ENCODE data around the gene ZNF587.
"Not testable (repeated sequence)": the region's sequence is repeated elsewhere in the genome, so short reads cannot be mapped to it uniquely, and the experiment has no call there.

ZNF587 gene

GRCh38 chr19:57888107-57888559 is 38.5 kb downstream of the ZNF587 start:
- DNase-seq = no peak

DNA sequence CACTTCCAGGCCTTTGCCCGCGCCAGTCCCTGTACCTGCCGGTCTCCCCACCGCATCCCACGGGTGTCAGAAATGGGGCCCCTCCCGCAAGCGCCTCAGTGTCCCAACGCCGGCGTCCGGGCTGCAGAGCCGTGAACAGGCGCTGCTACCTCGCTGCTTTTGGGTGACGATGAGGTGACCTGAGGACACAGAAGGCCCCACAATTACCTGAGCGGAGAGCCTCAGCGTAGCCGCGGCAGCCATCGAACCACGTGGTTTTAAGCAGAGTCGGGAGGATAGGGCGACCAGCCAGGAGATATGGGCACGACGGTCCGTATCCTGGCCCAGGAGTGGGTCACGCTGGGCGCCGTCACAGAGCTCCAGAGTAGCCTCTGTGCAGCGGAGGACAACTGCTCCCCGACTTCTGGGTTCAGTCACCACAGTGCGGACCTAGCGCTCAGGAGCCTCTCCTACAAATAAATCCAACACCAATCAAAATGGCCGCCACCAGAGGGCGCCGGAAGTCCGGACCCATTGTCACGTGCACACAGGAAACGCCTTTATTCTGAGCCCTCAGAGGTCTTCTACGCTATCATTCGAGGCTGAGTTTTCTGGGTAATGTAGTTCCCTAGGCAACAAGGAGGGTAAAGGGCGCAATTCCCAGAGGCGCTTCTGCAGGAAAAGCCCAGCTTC is 39.0 kb downstream of the ZNF587 start, which contains the start of gene ZNF814:
Gene ZNF814 (minus strand): TSS at position 478 of the 672 bp plus-strand sequence. CDS start 235 bp downstream, at position 243.
- peak; percentile 67 for DNase-seq

- DNase-seq = not testable (repeated sequence)
Observed at GRCh38 chr19:57890706-57891105, 41.0 kb downstream of the ZNF587 start.

GRCh38 chr19:57900311-57900710 is 50.7 kb downstream of the ZNF587 start:
- DNase-seq = no peak

- no peak for DNase-seq
Observed at GRCh38 chr19:57903618-57904184, 54.0 kb downstream of the ZNF587 start.

DNA sequence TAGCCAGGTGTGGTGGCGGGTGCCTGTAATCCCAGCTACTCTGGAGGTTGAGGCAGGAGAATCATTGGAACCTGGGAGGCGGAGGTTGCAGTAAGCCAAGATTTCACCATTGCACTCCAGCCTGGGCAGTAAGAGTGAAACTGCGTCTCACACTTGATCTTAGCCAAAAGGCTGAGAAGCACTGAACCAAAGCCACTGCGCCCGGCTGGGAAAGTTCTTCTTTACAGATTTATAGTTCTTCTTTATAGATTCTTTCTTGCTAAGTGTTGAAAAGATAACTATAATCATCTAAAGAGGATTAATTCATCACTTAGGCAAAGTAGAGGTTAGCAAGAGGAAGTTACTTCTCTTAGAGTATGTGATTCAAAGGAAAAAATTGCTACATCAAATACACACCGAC is 55.6 kb downstream of the ZNF587 start:
- no peak for DNase-seq

DNA sequence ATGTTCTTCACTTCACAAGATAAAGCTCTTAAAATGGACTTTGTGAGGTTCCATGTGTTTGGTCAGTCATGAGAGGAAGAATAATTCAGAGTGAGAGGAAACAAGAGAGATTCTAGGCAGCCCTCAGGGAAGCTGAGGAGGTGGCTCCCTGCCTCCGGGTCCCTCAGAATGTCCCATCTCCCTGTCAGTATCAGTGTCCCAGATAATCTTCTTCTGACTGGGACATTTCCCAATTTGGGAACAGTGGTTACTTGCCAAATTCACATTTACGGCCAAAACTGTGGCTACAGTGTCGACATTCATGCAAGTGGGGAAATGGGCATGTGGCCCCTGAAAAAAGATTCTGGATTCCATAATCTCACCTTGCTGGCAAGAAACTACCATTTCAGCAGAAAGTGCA is 57.7 kb downstream of the ZNF587 start:
- DNase-seq = no peak

DNA sequence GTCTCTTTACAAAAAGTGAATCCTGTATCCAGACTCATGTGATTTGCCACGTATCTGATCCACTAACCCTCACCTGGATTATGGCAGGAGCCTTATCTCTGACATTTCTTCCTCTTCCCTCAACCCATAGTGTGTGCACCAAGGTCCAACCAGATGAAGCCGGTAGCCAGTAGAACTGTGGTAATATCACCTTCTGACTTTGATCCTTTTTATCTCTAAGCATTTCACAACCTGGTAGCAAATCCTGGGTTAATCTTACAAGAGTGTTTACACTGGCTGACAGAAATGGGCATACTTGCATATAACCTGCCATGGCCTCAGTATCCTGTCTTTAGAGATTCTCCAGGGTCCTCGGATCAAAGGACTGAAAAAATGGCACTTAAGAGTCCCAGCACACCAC is 64.9 kb downstream of the ZNF587 start:
- no peak for DNase-seq
